Right atrium auricular region (tissue), 2 donors: ENCODE results near the gene CMTM6. TPM values are rescaled to one million over a fixed set of nuclear protein-coding genes. Genes with fewer than 3 reads are reported as not detected.

ENCODE experiments used
- DNase-seq: peaks from one replicate; pipeline ENCODE4 v3.0.0-alpha.2; 2019; ENCODE audit warnings: low spot score
- H3K27ac ChIP-seq, 2 donors: fragments of 200-600 bp; sonication (generic); 1 replicate in 1 of 2; 2 replicates in 1 of 2; pipeline ENCODE4 v1.5.1; 2016 to 2019
- H3K27me3 ChIP-seq, 2 donors: fragments of 200-600 bp; sonication (generic); one replicate each; pipeline versions ENCODE4 v1.5.1 to v1.6.0; 2017 to 2019
- H3K36me3 ChIP-seq: fragments of 200-600 bp; sonication (generic); one replicate; pipeline ENCODE4 v1.5.1; 2016
- H3K4me1 ChIP-seq, 2 donors: fragments of 200-600 bp; sonication (generic); one replicate each; pipeline versions ENCODE4 v1.5.1 to v1.6.0; 2017 to 2019
- H3K4me3 ChIP-seq, 2 donors: fragments of 200-600 bp; sonication (generic); 1 replicate in 1 of 2; 2 replicates in 1 of 2; pipeline ENCODE4 v1.5.1; 2017 to 2019; ENCODE audit warnings: mild to moderate bottlenecking in 1 of 2, moderate library complexity in 1 of 2
- H3K9me3 ChIP-seq, 2 donors: fragments of 200-600 bp; sonication (generic); one replicate each; pipeline ENCODE4 v1.5.1; 2019
- total RNA-seq, 2 donors: library from RNA; depleted of rRNA; stranded (reverse); fragments of >200 nt; gene quantifications; one replicate each; pipeline ENCODE4 v1.1.0, GENCODE V29; 2016
- TF ChIP-seq, protein P1 (sequence below), 2 donors: fragments of 200-600 bp; sonication (generic); IDR thresholded peaks; one replicate each; pipeline ENCODE4 v1.5.1; 2019; ENCODE audit warnings: antibody characterized with exemption in 2 of 2

The CMTM6 gene, protein sequence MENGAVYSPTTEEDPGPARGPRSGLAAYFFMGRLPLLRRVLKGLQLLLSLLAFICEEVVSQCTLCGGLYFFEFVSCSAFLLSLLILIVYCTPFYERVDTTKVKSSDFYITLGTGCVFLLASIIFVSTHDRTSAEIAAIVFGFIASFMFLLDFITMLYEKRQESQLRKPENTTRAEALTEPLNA
- total RNA-seq, result 10 to 100 TPM; 16.6 to 25.9 TPM

DNA sequence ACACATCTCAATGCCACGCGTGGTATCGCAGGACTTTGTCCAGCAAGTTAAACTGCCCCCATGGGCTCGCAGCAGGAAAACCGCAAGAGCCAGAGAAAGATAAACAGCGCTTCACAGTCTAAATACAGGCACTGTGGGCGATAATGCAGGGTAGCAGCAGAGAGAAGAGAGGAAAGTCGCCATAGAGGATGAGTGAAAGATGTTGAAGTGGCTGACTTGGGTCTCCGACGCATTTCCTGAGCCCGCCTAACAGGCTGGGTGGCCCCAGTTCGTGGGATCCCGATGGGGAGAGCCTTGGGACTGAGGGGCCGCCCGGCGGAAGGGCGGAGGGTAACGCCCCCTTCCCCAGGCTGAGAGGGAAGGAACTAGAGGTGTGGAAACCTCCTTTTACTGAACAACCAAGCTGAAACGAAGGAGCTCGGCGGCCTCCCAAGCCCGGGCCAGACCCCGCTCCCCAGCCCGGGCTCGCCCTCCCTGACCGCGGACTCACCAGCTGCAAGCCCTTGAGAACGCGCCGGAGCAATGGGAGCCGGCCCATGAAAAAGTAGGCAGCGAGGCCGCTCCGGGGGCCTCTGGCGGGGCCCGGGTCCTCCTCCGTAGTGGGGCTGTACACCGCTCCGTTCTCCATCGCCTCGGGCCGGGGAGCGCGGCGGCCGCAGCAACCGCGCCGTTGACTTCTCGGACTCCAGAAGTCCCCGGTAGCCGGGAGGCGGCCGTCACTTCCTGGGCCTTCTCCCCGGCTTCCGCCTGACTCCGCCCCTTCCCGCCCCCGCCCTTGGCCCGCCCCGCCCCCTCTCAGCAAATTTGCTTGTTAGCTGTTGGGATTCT, at the start of gene CMTM6:
CMTM6 (minus strand) TSS at position 735 of the 828 bp plus-strand sequence; CDS start at position 628, 107 bp downstream.
- H3K27ac ChIP-seq, result peak within 1 kb of the TSS; percentile 99
- peak; percentile 78 for DNase-seq
- no peaks in the 10 kb centered on the region for H3K9me3 ChIP-seq
- no peaks in the 10 kb centered on the region for H3K27me3 ChIP-seq
- peak within 1 kb of the TSS; percentile 94 to 97 for H3K4me3 ChIP-seq
- H3K4me1 ChIP-seq, result peaks cover 0 to 10% of the 10 kb centered on the region in 2 donors
- TF ChIP-seq, protein P1, sequence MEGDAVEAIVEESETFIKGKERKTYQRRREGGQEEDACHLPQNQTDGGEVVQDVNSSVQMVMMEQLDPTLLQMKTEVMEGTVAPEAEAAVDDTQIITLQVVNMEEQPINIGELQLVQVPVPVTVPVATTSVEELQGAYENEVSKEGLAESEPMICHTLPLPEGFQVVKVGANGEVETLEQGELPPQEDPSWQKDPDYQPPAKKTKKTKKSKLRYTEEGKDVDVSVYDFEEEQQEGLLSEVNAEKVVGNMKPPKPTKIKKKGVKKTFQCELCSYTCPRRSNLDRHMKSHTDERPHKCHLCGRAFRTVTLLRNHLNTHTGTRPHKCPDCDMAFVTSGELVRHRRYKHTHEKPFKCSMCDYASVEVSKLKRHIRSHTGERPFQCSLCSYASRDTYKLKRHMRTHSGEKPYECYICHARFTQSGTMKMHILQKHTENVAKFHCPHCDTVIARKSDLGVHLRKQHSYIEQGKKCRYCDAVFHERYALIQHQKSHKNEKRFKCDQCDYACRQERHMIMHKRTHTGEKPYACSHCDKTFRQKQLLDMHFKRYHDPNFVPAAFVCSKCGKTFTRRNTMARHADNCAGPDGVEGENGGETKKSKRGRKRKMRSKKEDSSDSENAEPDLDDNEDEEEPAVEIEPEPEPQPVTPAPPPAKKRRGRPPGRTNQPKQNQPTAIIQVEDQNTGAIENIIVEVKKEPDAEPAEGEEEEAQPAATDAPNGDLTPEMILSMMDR (IDR thresholded peaks at IDR 0.05), result no peak
- H3K36me3 ChIP-seq, result no peaks in the 10 kb centered on the region

DNA sequence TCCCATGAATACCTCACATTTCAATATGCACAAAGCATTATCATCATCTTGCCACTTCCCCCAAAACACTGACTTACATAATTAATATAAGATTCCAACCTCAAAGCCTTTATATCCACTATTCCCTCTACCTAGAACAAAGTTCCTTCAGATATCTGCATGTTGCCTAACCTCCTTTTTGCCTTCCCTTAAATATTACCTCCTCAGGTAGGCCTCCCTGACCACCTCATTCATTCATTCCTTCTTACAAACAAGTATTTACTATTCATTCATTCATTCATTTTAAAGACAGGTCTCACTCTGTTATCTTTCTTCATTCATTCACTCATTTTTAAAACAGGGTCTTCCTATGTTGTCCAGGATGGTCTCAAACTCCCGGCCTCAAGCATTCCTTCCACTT, 49.4 kb upstream of the CMTM6 start:
- no peak overlapping the region for H3K27ac ChIP-seq
- no peaks in the 10 kb centered on the region for H3K36me3 ChIP-seq
- no peak overlapping the region for H3K4me3 ChIP-seq
- TF ChIP-seq, protein P1 (IDR thresholded peaks at IDR 0.05), result no peak
- DNase-seq, result no peak
- no peaks in the 10 kb centered on the region for H3K4me1 ChIP-seq
- no peaks in the 10 kb centered on the region for H3K27me3 ChIP-seq
- H3K9me3 ChIP-seq, result no peaks in the 10 kb centered on the region

DNA sequence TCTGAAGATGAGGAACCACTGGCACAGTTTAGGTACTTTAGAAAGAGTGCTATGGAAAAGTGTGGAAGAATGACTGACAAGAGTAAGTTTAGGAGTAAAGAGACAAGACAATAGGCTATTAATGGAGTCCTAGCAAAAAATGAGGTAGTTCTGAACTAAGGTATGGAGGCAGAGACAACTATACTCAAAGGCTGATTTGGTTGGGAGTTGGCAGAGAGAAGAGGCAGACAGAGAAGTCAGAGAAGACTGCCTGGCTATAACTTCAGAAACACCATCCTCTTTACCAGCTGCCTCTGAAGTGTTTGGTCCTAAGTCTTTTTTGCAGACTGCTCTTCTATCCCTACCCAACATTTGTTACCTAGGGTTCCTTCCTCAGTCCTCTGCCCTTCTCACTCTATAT, 48.8 kb upstream of the CMTM6 start:
- H3K4me1 ChIP-seq, result no peaks in the 10 kb centered on the region
- no peak for DNase-seq

DNA sequence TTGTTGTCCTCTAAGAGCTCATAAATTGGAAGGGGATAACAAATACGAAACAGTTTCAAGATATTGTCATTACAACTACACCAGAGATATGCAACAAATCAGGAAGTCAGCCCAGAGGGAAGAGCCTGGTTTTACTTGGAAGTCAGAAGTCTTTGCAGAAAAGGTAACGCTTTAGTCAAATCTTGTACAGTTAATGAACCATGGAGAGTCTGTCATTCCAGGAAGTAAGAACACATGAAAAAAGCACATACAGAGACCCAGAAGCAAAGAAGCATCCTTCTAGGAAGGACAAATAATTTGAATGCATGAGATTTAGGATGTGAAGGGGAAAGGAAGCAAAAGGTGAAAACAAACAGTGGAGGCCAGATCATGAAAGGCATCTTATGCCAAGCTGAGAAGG, 48.4 kb upstream of the CMTM6 start:
- Histone ChIP-seq H3K27me3 (no peaks in the 10 kb centered on the region), H3K36me3 (no peaks in the 10 kb centered on the region), H3K27ac (no peak overlapping the region), H3K9me3 (no peaks in the 10 kb centered on the region), H3K4me1 (no peaks in the 10 kb centered on the region), H3K4me3 (no peak overlapping the region)
- DNase-seq, result no peak
- TF ChIP-seq, protein P1 (IDR thresholded peaks at IDR 0.05), result no peak

More for the DNA sequence above, 48.8 kb upstream of the CMTM6 start:
- H3K27ac ChIP-seq, result no peak overlapping the region
- no peaks in the 10 kb centered on the region for H3K9me3 ChIP-seq
- no peaks in the 10 kb centered on the region for H3K27me3 ChIP-seq
- TF ChIP-seq, protein P1 (IDR thresholded peaks at IDR 0.05), result no peak
- H3K4me3 ChIP-seq, result no peak overlapping the region
- no peaks in the 10 kb centered on the region for H3K36me3 ChIP-seq

DNA sequence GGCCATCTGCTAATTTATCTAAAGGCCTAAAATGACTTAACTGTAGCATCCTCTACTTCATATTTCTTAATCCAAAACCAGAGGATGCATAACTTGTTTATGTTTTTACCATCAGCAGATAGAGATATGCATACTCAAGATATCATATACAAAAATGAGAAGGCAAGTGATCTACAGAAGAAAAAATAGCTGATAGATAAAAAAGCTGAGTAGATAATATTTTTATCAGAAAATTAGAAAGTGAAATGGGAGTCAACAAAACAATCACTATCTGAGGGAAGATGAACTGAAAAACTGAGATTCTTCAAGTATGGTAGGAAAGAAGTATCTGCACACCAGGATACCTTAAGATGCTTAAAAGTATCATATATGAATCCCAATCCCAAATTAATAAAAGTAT, 42.7 kb upstream of the CMTM6 start:
- TF ChIP-seq, protein P1 (IDR thresholded peaks at IDR 0.05), result no peak
- no peaks in the 10 kb centered on the region for H3K36me3 ChIP-seq
- no peaks in the 10 kb centered on the region for H3K27me3 ChIP-seq
- H3K4me3 ChIP-seq, result no peak overlapping the region
- no peak overlapping the region for H3K27ac ChIP-seq
- DNase-seq, result no peak
- H3K9me3 ChIP-seq, result no peaks in the 10 kb centered on the region
- H3K4me1 ChIP-seq, result no peaks in the 10 kb centered on the region
